ENCODE measurements around the gene NRROS.
"Not testable (repeated sequence)": the region's sequence is repeated elsewhere in the genome, so short reads cannot be mapped to it uniquely, and the experiment has no call there.

NRROS gene

GRCh38 chr3:196639483-196640296 lies at the start of gene NRROS:
Gene NRROS, plus strand, starts transcription at chr3:196639694. Its CDS starts 14,846 bp downstream, at chr3:196654540.
- peaks cover 52% of the 10 kb centered on the region for H3K4me1 ChIP-seq (ENCODE audit: insufficient read depth, low read length, poor library complexity, severe bottlenecking)

DNA sequence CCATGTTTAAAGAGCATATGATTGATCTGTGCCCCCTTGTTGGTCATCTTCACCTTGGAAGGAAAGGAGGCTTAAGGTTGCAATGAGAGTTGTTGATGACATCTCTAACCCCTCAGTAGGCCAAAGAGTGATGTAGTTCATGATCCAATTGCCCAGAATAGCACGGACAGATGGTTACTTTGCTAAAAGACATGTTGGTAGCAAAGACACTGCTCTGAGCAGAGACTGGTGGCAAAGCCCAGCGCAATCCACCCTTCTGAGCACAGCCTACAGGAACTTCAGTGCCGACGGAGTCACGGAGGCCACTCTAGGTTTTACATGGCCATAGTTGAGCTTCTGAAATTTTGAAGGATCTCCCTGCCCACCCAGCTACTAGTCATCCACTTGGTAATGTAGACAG lies 49.2 kb upstream of the NRROS start:
- Histone ChIP-seq H2AFZ (ENCODE audit: low read length) (no peak overlapping the region), H3K9me3 (ENCODE audit: insufficient read depth, low read depth, low read length) (no peaks in the 10 kb centered on the region), H3K9me2 (replicated peaks; ENCODE audit: low read depth, low read length) (no peaks in the 10 kb centered on the region), H3K79me2 (ENCODE audit: insufficient read depth, low read length) (0 out of 2 replicates have a peak, but pooled peaks cover 2% of the 10 kb centered on the region), H3K36me3 (ENCODE audit: insufficient read depth, low read length) (peaks cover 18% of the 10 kb centered on the region; the same call in 1 of the 2 replicates), H3K4me3 (ENCODE audit: low read length, poor library complexity, severe bottlenecking) (no peak overlapping the region), H3K4me1 (ENCODE audit: insufficient read depth, low read length, poor library complexity, severe bottlenecking) (peaks cover 2% of the 10 kb centered on the region), H3K9ac (ENCODE audit: low read depth, low read length, poor library complexity, severe bottlenecking) (no peak overlapping the region), H3F3A (ENCODE audit: low read depth) (no peaks in the 10 kb centered on the region), H4K20me1 (ENCODE audit: insufficient read depth, low read length, poor library complexity, severe bottlenecking) (no peaks in the 10 kb centered on the region), H3K27me3 (ENCODE audit: insufficient read depth, low read length, poor library complexity, severe bottlenecking) (no peaks in the 10 kb centered on the region), H3K4me2 (ENCODE audit: low read depth, low read length, poor library complexity, severe bottlenecking) (no peak overlapping the region)
- TF ChIP-seq EZH2phosphoT487 (IDR thresholded peaks at IDR 0.05; ENCODE audit: borderline replicate concordance), result no peak
- TF ChIP-seq, protein P1, sequence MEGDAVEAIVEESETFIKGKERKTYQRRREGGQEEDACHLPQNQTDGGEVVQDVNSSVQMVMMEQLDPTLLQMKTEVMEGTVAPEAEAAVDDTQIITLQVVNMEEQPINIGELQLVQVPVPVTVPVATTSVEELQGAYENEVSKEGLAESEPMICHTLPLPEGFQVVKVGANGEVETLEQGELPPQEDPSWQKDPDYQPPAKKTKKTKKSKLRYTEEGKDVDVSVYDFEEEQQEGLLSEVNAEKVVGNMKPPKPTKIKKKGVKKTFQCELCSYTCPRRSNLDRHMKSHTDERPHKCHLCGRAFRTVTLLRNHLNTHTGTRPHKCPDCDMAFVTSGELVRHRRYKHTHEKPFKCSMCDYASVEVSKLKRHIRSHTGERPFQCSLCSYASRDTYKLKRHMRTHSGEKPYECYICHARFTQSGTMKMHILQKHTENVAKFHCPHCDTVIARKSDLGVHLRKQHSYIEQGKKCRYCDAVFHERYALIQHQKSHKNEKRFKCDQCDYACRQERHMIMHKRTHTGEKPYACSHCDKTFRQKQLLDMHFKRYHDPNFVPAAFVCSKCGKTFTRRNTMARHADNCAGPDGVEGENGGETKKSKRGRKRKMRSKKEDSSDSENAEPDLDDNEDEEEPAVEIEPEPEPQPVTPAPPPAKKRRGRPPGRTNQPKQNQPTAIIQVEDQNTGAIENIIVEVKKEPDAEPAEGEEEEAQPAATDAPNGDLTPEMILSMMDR (conservative IDR thresholded peaks at IDR 0.05; ENCODE audit: low read length), result no peak

More at GRCh38 chr3:196639483-196640296, at the start of gene NRROS:
- peak within 1 kb of the TSS; percentile 93 for H3K4me3 ChIP-seq (ENCODE audit: low read length, poor library complexity, severe bottlenecking)
- peak within 1 kb of the TSS; percentile 90 for H3K4me2 ChIP-seq (ENCODE audit: low read depth, low read length, poor library complexity, severe bottlenecking)
- peaks cover 48% of the 10 kb centered on the region for H4K20me1 ChIP-seq (ENCODE audit: insufficient read depth, low read length, poor library complexity, severe bottlenecking)
- no peaks in the 10 kb centered on the region for H3K9me2 ChIP-seq (replicated peaks; ENCODE audit: low read depth, low read length)
- no peaks in the 10 kb centered on the region for H3K9me3 ChIP-seq (ENCODE audit: insufficient read depth, low read depth, low read length)
- H3K36me3 ChIP-seq (ENCODE audit: insufficient read depth, low read length), result peaks cover 35% of the 10 kb centered on the region
- H2AFZ ChIP-seq (ENCODE audit: low read length), result no peak within 1 kb of the TSS
- no peak for TF ChIP-seq EZH2phosphoT487 (IDR thresholded peaks at IDR 0.05; ENCODE audit: borderline replicate concordance)
- TF ChIP-seq, protein P1 (conservative IDR thresholded peaks at IDR 0.05; ENCODE audit: low read length), result no peak
- peak within 1 kb of the TSS; percentile 98 for H3K9ac ChIP-seq (ENCODE audit: low read depth, low read length, poor library complexity, severe bottlenecking)
- peaks cover 100% of the 10 kb centered on the region for H3K79me2 ChIP-seq (ENCODE audit: insufficient read depth, low read length)
- H3F3A ChIP-seq (ENCODE audit: low read depth), result no peaks in the 10 kb centered on the region
- H3K27me3 ChIP-seq (ENCODE audit: insufficient read depth, low read length, poor library complexity, severe bottlenecking), result peaks cover 26% of the 10 kb centered on the region

DNA sequence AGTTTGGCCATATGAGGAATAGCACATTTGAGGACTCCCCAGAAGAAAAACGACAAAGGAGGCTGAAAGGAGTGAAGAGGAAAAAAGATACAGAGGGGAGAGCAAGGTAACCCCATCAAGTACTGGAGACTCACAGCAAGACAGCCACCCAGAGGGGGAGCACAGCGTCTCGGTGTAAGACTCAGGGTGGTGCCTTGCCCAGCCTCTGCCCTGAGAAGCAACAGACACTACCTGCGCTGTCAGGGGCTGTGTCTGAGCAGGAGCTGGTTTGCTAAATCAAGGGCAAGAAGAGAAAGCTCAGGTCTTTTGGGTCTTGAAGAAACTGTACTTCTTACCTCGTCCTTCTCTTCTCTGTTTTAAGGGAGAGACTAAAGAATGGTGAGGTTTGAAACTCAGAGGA lies 43.1 kb upstream of the NRROS start:
- Histone ChIP-seq H3K27me3 (ENCODE audit: insufficient read depth, low read length, poor library complexity, severe bottlenecking) (no peaks in the 10 kb centered on the region), H3K4me1 (ENCODE audit: insufficient read depth, low read length, poor library complexity, severe bottlenecking) (peaks cover 29% of the 10 kb centered on the region), H2AFZ (ENCODE audit: low read length) (peak overlapping the region; percentile 12; the same call in 1 of the 2 replicates), H3K4me2 (ENCODE audit: low read depth, low read length, poor library complexity, severe bottlenecking) (peak overlapping the region; percentile 80), H3K9me3 (ENCODE audit: insufficient read depth, low read depth, low read length) (no peaks in the 10 kb centered on the region), H3K4me3 (ENCODE audit: low read length, poor library complexity, severe bottlenecking) (peak overlapping the region; percentile 76), H3K36me3 (ENCODE audit: insufficient read depth, low read length) (no peaks in the 10 kb centered on the region), H3K9me2 (replicated peaks; ENCODE audit: low read depth, low read length) (no peaks in the 10 kb centered on the region), H3F3A (ENCODE audit: low read depth) (no peaks in the 10 kb centered on the region), H4K20me1 (ENCODE audit: insufficient read depth, low read length, poor library complexity, severe bottlenecking) (no peaks in the 10 kb centered on the region), H3K79me2 (ENCODE audit: insufficient read depth, low read length) (peaks cover 17% of the 10 kb centered on the region), H3K9ac (ENCODE audit: low read depth, low read length, poor library complexity, severe bottlenecking) (peak overlapping the region; percentile 72)
- TF ChIP-seq EZH2phosphoT487 (IDR thresholded peaks at IDR 0.05; ENCODE audit: borderline replicate concordance), result no peak
- TF ChIP-seq, protein P1 (conservative IDR thresholded peaks at IDR 0.05; ENCODE audit: low read length), result 0 out of 2 replicates have a peak, but pooled peaks have one; percentile 19

- H3K9me3 ChIP-seq (ENCODE audit: insufficient read depth, low read depth, low read length); H3K36me3 ChIP-seq (ENCODE audit: insufficient read depth, low read length); H3K9me2 ChIP-seq (replicated peaks; ENCODE audit: low read depth, low read length); H3F3A ChIP-seq (ENCODE audit: low read depth); H3K27me3 ChIP-seq (ENCODE audit: insufficient read depth, low read length, poor library complexity, severe bottlenecking); H4K20me1 ChIP-seq (ENCODE audit: insufficient read depth, low read length, poor library complexity, severe bottlenecking): not testable (repeated sequence)
- H3K4me2 ChIP-seq (ENCODE audit: low read depth, low read length, poor library complexity, severe bottlenecking), result peak overlapping the region; percentile 80
- peak overlapping the region; percentile 72 for H3K9ac ChIP-seq (ENCODE audit: low read depth, low read length, poor library complexity, severe bottlenecking)
- H2AFZ ChIP-seq (ENCODE audit: low read length), result peak overlapping the region; percentile 53; the same call in 1 of the 2 replicates
- H3K79me2 ChIP-seq (ENCODE audit: insufficient read depth, low read length), result peaks cover 17% of the 10 kb centered on the region
- peaks cover 29% of the 10 kb centered on the region for H3K4me1 ChIP-seq (ENCODE audit: insufficient read depth, low read length, poor library complexity, severe bottlenecking)
- H3K4me3 ChIP-seq (ENCODE audit: low read length, poor library complexity, severe bottlenecking), result peak overlapping the region; percentile 76
Observed at GRCh38 chr3:196597971-196598733, 41.3 kb upstream of the NRROS start.

All from Loucy (cell line).